Measurements from ENCODE around the gene CWC15.
A peak's percentile ranks its signal among the peaks of the same experiment; 100 is the strongest.
"Not testable (repeated sequence)": the region's sequence is repeated elsewhere in the genome, so short reads cannot be mapped to it uniquely, and the experiment has no call there.

The CWC15 gene

DNA sequence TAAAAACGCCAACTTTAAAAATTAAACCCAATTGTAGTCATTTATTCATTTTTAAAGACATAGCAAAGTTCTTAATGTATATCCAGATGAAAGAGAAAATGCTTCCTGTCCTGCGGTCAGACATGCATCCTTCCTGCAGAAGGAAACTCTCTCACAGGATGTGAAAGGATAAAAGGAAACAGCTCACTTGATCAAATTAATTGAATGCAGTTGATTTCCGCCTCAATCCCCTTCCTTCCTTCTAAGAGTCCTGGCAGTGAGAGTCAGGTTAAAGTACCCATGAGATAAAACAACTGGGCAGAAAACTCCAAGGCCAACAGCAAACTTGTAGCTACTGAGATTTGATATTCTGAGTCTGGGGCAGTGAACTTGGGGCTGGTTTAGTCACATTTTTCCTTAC lies 38.5 kb downstream of the CWC15 start:
- CTCF ChIA-PET, result interaction anchor here (1.0 to 1.5 kb wide), 2 partner anchors 9 to 35 kb away, joined by 4 read pairs; no protein-coding TSS in a partner anchor
- Mint-ChIP-seq H3K36me3 (no peaks in the 10 kb centered on the region), H3K27ac (no peak overlapping the region), H3K9me3 (no peaks in the 10 kb centered on the region), H3K4me3 (no peak overlapping the region), H3K27me3 (no peaks in the 10 kb centered on the region), H3K4me1 (peaks cover 24% of the 10 kb centered on the region)
- DNase-seq, result no peak

DNA sequence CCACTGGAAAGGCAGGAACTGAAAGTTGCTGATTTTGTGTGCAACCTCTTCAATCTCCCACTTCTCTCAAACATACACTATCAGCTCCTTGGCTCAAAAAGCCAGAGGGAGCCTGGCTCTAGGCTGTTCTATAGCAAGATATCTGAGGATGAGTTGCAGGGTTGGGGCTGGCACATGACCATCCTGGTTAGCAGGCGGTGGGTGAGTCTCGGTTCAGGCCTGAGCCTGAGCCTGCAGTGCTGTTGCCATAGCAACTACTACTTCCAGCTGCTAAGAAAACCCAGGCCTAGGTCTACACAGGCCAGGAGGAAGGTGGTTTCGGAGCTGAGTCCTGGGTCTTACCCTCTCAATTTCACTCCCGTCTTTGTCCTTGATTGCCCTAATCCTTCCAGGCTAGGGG lies 39.0 kb downstream of the CWC15 start:
- no peak overlapping the region for H3K27ac Mint-ChIP-seq
- DNase-seq, result peak; percentile 32
- no peaks in the 10 kb centered on the region for H3K9me3 Mint-ChIP-seq
- peaks cover 25% of the 10 kb centered on the region for H3K4me1 Mint-ChIP-seq
- no peak overlapping the region for H3K4me3 Mint-ChIP-seq
- no peaks in the 10 kb centered on the region for H3K36me3 Mint-ChIP-seq
- H3K27me3 Mint-ChIP-seq, result no peaks in the 10 kb centered on the region
- CTCF ChIA-PET, result interaction anchor here (1.0 to 1.5 kb wide), 2 partner anchors 8 to 35 kb away, joined by 4 read pairs; no protein-coding TSS in a partner anchor

DNA sequence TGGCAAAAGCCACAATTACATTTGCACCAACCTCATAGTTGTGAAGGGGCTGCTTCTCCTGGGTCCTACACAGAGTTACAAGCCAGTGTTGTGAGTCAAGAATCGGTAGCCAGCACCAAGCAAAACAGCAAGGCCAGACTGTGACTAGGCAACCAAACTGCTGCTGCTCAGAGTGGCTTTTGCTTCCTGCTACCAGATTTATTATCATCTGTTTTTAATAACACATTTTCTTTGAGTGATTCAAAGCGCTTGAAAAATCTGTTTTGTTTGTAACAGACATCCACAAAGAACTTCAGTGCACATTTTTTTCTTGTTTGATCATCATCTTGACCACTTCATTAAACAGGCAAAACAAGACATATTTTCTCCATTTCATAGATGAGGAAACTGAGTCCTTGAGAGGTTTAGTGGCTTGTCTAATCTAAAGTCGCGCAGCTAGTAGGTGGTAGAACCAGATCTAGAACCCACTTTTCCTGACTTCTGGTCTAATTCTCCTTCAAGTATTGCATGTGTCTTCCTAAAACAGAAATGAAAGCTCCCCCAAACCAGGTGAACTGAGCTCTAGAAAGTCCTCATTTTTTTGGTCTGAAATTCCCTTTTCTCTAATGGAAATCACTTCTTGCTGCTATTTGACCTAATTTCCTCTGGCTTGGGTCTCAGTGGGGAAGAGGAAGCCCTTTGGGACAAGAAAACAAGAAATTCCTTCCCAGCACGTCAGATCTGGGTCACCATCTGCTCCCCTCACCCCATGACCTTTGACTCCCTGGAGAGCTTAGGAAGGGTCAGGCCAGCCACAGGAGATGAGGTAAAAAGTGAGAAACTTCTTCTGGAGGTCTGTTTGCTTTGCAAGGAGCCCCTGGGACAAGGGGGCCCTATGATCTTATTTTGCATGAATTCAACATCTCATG lies 39.9 kb downstream of the CWC15 start:
- Mint-ChIP-seq H3K27me3 (no peaks in the 10 kb centered on the region), H3K4me1 (peaks cover 33% of the 10 kb centered on the region), H3K9me3 (no peaks in the 10 kb centered on the region), H3K36me3 (no peaks in the 10 kb centered on the region), H3K4me3 (no peak overlapping the region), H3K27ac (no peak overlapping the region)
- DNase-seq, result no peak
- CTCF ChIA-PET, result interaction anchor here (1.5 kb wide), 1 partner anchor 7 kb away, joined by 4 read pairs; no protein-coding TSS in a partner anchor

DNA sequence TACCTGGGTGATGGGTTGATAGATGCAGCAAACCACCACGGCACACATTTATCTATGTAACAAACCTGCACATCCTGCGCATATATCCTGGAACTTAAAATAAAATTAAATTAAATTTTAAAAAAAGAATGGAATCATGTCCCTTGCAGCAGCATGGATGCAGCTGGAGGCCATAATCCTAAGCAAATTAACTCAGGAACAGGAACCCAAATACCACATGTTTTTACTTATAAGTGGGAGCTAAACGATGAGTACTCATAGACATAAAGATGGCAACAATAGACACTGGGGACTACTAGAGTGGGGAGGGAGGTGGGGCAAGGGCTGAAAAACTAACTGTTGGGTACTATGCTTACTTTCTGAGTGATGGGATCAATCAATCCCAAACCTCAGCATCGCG lies 40.9 kb downstream of the CWC15 start:
- no peak overlapping the region for H3K4me3 Mint-ChIP-seq
- no peaks in the 10 kb centered on the region for H3K36me3 Mint-ChIP-seq
- peaks cover 41% of the 10 kb centered on the region for H3K4me1 Mint-ChIP-seq
- no peak overlapping the region for H3K27ac Mint-ChIP-seq
- H3K27me3 Mint-ChIP-seq, result no peaks in the 10 kb centered on the region
- no peak for DNase-seq
- no peaks in the 10 kb centered on the region for H3K9me3 Mint-ChIP-seq
- CTCF ChIA-PET, result no interaction called here

DNA sequence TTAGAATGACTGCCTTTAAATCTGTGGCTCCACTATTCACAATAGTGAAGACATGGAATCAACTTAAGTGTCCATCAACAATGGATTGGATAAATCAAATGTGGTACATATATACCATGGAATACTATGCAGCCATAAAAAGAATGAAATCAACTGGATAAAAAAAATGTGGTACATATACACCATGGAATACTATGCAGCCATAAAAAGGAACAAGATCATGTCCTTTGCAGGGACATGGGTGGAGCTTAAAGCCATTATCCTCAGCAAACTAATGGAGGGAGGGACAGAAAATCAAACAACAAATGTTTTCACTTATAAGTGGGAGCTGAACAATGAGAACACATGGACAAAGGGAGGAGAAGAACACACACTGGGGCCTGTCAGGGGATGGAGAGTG lies 41.3 kb downstream of the CWC15 start:
- DNase-seq, H3K27ac Mint-ChIP-seq, H3K27me3 Mint-ChIP-seq, CTCF ChIA-PET, H3K4me3 Mint-ChIP-seq, H3K9me3 Mint-ChIP-seq, H3K36me3 Mint-ChIP-seq: not testable (repeated sequence)
- H3K4me1 Mint-ChIP-seq, result peaks cover 46% of the 10 kb centered on the region

DNA sequence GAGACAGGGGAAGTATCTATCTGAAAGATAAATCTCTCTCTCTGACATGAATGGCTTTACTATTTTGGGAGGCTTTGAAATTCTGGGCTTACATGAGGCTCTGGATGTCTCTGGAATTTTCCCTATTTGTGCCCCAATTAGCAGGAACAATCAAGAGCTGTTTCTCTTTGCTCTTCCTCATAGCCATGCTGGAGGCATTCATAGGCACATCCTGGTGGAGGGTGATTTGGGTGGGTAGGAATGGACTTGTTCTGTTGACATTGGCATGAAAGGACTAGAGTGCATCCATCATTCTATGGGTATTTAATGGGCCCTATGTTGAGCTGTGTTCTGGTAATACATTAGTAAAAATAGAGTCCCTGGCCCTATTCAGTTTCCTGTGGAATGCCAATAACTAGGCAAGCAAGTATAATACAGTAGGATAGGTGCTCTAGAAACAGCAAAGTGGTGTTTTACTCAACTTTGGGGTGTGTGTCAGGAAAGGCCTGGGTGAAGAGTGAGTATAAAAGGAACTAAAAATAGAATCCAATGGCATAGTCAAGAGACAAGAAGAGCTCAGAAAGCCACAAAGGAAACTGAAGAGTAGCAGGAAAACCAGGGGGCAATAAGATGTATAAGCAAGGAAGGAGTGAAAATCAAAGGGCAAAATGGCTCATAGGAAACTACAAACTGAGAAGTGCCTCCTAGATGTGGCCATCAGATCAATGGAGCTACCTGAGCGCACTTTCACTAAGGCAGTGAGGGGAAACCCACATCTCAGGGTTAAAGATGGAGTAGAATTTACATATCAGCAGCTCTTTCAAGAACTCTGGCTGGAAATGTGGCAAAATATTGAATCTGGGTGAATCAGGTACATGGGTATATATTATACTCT lies 45.0 kb downstream of the CWC15 start:
- H3K4me3 Mint-ChIP-seq, result no peak overlapping the region
- no peak overlapping the region for H3K27ac Mint-ChIP-seq
- peaks cover 50% of the 10 kb centered on the region for H3K4me1 Mint-ChIP-seq
- H3K9me3 Mint-ChIP-seq, result peaks cover 14% of the 10 kb centered on the region
- no peak for DNase-seq
- peaks cover 14% of the 10 kb centered on the region for H3K36me3 Mint-ChIP-seq
- H3K27me3 Mint-ChIP-seq, result no peaks in the 10 kb centered on the region
- CTCF ChIA-PET, result no interaction called here

DNA sequence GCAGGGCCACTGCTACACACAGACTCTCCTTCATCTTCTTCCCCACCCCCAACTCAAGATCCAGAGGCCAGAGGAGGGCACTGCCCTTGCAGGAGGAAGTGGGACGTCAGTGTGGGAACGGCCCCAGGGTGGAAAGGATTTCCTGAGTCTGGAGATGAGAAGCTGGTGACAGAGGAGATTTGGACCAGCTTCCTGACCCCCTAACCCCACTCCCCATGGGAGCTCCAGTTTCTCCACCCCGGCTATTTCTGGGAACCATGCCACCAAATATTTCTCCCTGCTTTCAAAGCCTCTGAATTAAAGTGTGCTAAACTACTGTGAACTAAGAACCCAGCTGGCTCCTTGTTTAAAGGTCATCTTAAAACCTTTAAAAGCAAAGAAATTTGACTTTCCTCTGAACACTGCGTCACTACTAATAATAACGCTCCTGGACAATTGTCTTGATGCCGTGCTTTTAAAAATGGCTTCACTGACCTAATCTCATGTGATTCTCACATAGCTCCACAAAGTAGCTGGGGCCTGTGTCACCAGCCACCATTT lies 46.6 kb downstream of the CWC15 start:
- no peak for DNase-seq
- CTCF ChIA-PET, result interaction anchor here (1.0 kb wide), 1 partner anchor 8 kb away, joined by 4 read pairs; no protein-coding TSS in a partner anchor
- H3K4me1 Mint-ChIP-seq, result peaks cover 50% of the 10 kb centered on the region
- no peaks in the 10 kb centered on the region for H3K27me3 Mint-ChIP-seq
- H3K4me3 Mint-ChIP-seq, result no peak overlapping the region
- peaks cover 14% of the 10 kb centered on the region for H3K9me3 Mint-ChIP-seq
- no peak overlapping the region for H3K27ac Mint-ChIP-seq
- H3K36me3 Mint-ChIP-seq, result peaks cover 14% of the 10 kb centered on the region

DNA sequence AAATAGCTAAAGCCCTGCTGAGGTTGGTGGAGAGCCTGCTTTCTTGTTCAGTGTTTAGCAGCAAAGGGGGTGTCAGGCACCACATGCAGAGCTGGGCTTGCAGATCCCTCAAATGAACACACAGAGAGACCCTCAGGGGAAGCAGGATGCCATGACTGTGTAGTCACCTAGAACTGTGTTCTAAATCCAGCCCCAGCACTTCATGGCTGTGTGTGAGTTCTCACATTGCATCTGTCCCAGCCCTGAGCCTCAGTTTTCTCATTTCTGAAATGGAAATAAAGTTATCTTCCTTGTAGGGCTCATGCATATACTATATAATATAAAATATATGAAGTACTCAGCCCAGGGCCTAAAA lies 47.1 kb downstream of the CWC15 start:
- Mint-ChIP-seq H3K27ac (no peak overlapping the region), H3K27me3 (no peaks in the 10 kb centered on the region), H3K36me3 (peaks cover 14% of the 10 kb centered on the region), H3K4me1 (peaks cover 50% of the 10 kb centered on the region), H3K9me3 (peaks cover 14% of the 10 kb centered on the region), H3K4me3 (no peak overlapping the region)
- DNase-seq, result no peak
- CTCF ChIA-PET, result interaction anchor here (1.0 kb wide), 1 partner anchor 8 kb away, joined by 4 read pairs; no protein-coding TSS in a partner anchor

DNA sequence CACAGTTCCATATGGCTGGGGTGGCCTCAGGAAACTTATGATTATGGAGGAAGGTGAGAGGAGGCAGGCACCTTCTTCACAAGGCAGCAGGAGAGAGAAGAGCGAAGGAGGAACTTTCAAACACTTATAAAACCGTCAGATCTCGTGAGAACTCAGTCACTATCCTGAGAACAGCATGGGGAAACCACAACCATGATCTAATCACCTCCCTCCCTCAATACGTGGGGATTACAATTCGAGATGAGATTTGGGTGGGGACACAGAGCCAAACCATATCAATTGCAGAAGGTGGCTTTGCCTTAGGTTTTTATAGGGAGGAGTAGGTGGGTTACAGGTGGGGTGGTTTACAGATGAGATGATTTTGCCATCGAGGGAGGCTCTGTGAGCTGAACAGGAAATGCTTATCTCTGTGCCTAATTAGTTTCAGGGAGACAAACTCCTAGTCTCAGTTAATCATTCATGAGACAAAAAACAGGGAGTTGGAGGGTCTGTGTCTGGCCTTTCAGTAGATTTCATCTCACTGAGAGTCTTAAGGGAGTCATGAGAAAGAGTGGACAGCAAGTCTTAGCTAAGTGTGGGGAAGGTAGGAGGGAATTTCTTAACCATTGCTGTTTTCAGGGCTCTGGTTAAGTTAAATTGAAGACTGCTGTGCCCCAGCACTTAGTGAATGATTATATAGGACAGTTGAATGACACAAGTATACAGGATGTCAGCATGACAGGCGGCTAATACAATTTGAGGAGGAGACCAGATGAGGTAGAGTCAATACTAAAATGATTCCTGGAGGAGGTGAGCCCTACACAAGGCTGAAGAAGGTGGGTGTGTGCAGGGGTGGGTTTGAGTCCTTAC lies 47.7 kb downstream of the CWC15 start:
- Mint-ChIP-seq H3K27ac (peak overlapping the region; percentile 88), H3K36me3 (peaks cover 14% of the 10 kb centered on the region)
- CTCF ChIA-PET, result interaction anchor here (1.0 to 1.5 kb wide), 2 partner anchors 9 to 28 kb away, joined by 3 to 4 read pairs; no protein-coding TSS in a partner anchor

DNA sequence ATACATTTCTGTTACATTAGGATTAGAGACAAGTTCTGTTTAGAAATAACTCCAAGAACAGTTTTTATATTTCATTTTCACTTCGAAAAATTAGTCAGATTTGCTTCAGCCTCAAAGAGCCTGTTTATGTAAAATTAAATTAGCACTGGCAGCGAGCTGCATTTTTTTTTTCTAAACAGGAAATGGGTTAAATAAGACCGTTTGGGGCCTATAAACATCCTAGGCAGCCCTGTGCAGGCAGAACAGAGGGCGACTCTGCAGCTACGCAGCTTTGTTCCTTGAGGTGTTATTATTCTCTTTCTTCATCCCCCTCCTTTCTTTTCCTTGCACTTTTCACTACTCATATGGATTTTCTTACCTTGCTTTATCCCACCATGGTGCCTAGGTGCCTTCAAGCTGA lies 48.7 kb downstream of the CWC15 start:
- DNase-seq, result peak; percentile 53
- no peak overlapping the region for H3K4me3 Mint-ChIP-seq
- CTCF ChIA-PET, result interaction anchor here (1.0 to 1.5 kb wide), 3 partner anchors 27 to 135 kb away, joined by 3 read pairs; no protein-coding TSS in a partner anchor
- H3K4me1 Mint-ChIP-seq, result peaks cover 50% of the 10 kb centered on the region
- peaks cover 14% of the 10 kb centered on the region for H3K9me3 Mint-ChIP-seq
- peaks cover 14% of the 10 kb centered on the region for H3K36me3 Mint-ChIP-seq
- peak overlapping the region; percentile 88 for H3K27ac Mint-ChIP-seq
- no peaks in the 10 kb centered on the region for H3K27me3 Mint-ChIP-seq

More for the DNA sequence above, 47.7 kb downstream of the CWC15 start:
- Mint-ChIP-seq H3K4me3 (no peak overlapping the region), H3K9me3 (peaks cover 14% of the 10 kb centered on the region), H3K27me3 (no peaks in the 10 kb centered on the region), H3K4me1 (peaks cover 50% of the 10 kb centered on the region)
- DNase-seq, result no peak

DNA sequence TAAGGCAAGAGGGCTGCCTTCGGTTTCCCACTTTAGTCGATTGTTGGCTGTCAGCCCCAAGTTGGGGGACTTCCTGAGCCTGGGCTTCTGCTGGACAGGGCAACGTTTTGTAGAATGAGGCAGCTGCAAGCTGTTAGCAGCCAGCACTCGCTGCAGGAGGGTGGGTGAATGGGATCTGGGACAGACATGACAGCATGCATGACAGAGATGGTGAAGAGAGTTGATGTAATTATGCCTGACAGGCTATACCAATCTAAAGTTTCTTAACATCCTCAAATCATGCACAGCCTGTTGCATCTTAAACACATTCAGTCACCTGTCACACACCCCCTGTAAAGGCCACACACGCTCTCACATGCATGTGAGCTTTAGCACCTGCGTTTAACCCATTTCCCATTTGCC lies 49.2 kb downstream of the CWC15 start:
- no peak overlapping the region for H3K4me3 Mint-ChIP-seq
- no peaks in the 10 kb centered on the region for H3K27me3 Mint-ChIP-seq
- H3K4me1 Mint-ChIP-seq, result peaks cover 48% of the 10 kb centered on the region
- CTCF ChIA-PET, result interaction anchor here (1.0 to 1.5 kb wide), 3 partner anchors 27 to 134 kb away, joined by 3 read pairs; no protein-coding TSS in a partner anchor
- peaks cover 14% of the 10 kb centered on the region for H3K36me3 Mint-ChIP-seq
- peaks cover 14% of the 10 kb centered on the region for H3K9me3 Mint-ChIP-seq
- H3K27ac Mint-ChIP-seq, result peak overlapping the region; percentile 88
- no peak for DNase-seq

DNA sequence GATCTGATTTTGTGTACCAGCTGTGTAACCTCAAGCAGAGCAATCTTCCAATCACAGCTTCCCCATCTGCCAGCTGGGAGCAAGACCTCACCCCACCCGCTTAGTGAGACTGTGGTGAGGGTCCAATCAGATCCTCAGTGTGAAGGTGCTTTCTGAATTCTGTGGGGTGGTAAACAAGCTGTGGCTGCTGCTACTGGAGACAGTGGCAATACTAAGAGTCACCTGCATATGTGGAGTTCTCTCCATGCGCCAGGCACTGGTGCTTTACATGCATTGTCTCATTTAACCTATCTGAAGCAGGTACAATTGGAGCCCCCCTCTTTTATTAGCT lies 50.4 kb downstream of the CWC15 start:
- no peak overlapping the region for H3K4me3 Mint-ChIP-seq
- peaks cover 14% of the 10 kb centered on the region for H3K9me3 Mint-ChIP-seq
- H3K27me3 Mint-ChIP-seq, result no peaks in the 10 kb centered on the region
- DNase-seq, result no peak
- peaks cover 36% of the 10 kb centered on the region for H3K4me1 Mint-ChIP-seq
- CTCF ChIA-PET, result no interaction called here
- H3K27ac Mint-ChIP-seq, result no peak overlapping the region
- H3K36me3 Mint-ChIP-seq, result peaks cover 14% of the 10 kb centered on the region

DNA sequence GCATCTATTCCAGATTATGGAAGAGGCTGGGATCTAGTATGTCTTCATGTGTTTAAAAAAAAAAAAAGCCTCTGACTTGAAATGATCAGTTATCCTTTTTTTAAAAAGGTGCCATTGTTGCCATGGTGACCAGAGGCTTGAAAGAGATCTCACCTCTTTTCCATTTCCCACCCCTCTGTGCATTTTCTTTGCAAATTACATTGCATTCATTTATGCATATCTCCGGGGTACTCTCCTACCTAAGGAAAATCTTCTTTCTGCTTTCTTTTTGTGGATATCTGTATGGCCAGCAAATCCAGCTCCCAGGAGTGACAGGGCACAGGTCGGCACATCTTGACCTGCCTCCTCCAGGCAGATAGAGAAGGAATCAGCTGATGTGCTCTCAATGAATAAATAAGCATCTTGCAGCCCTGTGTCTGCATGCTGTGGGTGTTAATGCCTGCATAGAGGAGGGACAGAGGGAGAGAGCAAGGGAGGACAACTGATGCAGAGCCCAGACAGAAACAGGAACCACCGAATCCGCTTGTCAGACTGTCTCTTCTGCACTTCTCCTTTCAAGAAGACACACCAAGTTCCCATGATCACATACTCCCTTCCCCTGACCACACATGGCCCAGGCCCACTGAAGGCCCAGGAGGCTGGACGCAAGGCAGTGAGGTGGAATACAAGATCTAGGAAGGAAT lies 50.9 kb downstream of the CWC15 start:
- Mint-ChIP-seq H3K36me3 (peaks cover 14% of the 10 kb centered on the region), H3K4me3 (no peak overlapping the region), H3K9me3 (peaks cover 14% of the 10 kb centered on the region), H3K27me3 (no peaks in the 10 kb centered on the region), H3K27ac (no peak overlapping the region), H3K4me1 (peaks cover 32% of the 10 kb centered on the region)
- CTCF ChIA-PET, result no interaction called here
- no peak for DNase-seq

Data from activated naive CD4-positive, alpha-beta T cell treated with anti-CD3 and anti-CD28 coated beads, Interleukin-2, amount 10 ng/mL, durations not matched to agents 7 days and 5 days (primary cell).